ENCODE data around the gene ZNF639. TPM values are rescaled to one million over a fixed set of nuclear protein-coding genes. Genes with fewer than 3 reads are reported as not detected.
"Not testable (repeated sequence)": the region's sequence is repeated elsewhere in the genome, so short reads cannot be mapped to it uniquely, and the experiment has no call there.

The ZNF639 gene
- 10 to 100 TPM; 22.6 to 25.3 TPM for total RNA-seq
- long read RNA-seq, transcript ZNF639-202 (6 exons, 1,117 nt): minor isoform, 7 of 53 reads
- long read RNA-seq, transcript ZNF639-207 (7 exons, 1,228 nt): major isoform, 24 of 53 reads
- long read RNA-seq, transcript ZNF639-209 (6 exons, 2,033 nt): minor isoform, 12 of 53 reads
- long read RNA-seq, partial matches to known transcripts: 1 of 53 reads
- long read RNA-seq, other reads (novel, unspliced or antisense): 7 of 53 reads

- peak; percentile 80 for ATAC-seq
- intact Hi-C loops (cut with DNase I, micrococcal nuclease): loop anchor here in 1 of 2 donors (5.0 kb wide), 1 partner anchor 175 kb away; the partner anchor contains the start of gene PIK3CA
These were observed at the start of gene ZNF639 for GRCh38 chr3:179322286-179323196. ZNF639 (plus strand) TSS chr3:179323031; CDS start chr3:179328294, 5,263 bp downstream.

GRCh38 chr3:179274434-179274833, 48.4 kb upstream of the ZNF639 start:
- ATAC-seq; intact Hi-C loops (cut with DNase I, micrococcal nuclease); DNase-seq: not testable (repeated sequence)

More at GRCh38 chr3:179322286-179323196, at the start of gene ZNF639:
- peak; percentile 75 to 83 for DNase-seq

GRCh38 chr3:179276001-179276400, 46.8 kb upstream of the ZNF639 start:
- no peak for DNase-seq
- no peak for ATAC-seq

GRCh38 chr3:179276743-179277142, 46.1 kb upstream of the ZNF639 start:
- ATAC-seq: no peak
- intact Hi-C loops (cut with DNase I, micrococcal nuclease): no loop called here
- no peak for DNase-seq

More at GRCh38 chr3:179276001-179276400, 46.8 kb upstream of the ZNF639 start:
- intact Hi-C loops (cut with DNase I, micrococcal nuclease): no loop called here

GRCh38 chr3:179278151-179278550, 44.7 kb upstream of the ZNF639 start:
- DNase-seq: no peak
- intact Hi-C loops (cut with DNase I, micrococcal nuclease): no loop called here
- no peak for ATAC-seq

- no peak for DNase-seq
These were observed 43.7 kb upstream of the ZNF639 start for GRCh38 chr3:179278932-179279693.

GRCh38 chr3:179279837-179280236, 43.0 kb upstream of the ZNF639 start:
- intact Hi-C loops (cut with DNase I, micrococcal nuclease): no loop called here
- DNase-seq (no peak), ATAC-seq (no peak)

More at GRCh38 chr3:179278932-179279693, 43.7 kb upstream of the ZNF639 start:
- intact Hi-C loops (cut with DNase I, micrococcal nuclease): no loop called here
- no peak for ATAC-seq

GRCh38 chr3:179281825-179282224, 41.0 kb upstream of the ZNF639 start:
- ATAC-seq (no peak), DNase-seq (no peak)
- intact Hi-C loops (cut with DNase I, micrococcal nuclease): no loop called here

GRCh38 chr3:179286331-179286730, 36.5 kb upstream of the ZNF639 start:
- intact Hi-C loops (cut with DNase I, micrococcal nuclease): no loop called here

GRCh38 chr3:179288845-179289244, 34.0 kb upstream of the ZNF639 start:
- intact Hi-C loops (cut with DNase I, micrococcal nuclease): no loop called here
- DNase-seq: no peak
- ATAC-seq: no peak

More at GRCh38 chr3:179286331-179286730, 36.5 kb upstream of the ZNF639 start:
- DNase-seq: no peak
- ATAC-seq: no peak

- intact Hi-C loops (cut with DNase I, micrococcal nuclease): no loop called here
- DNase-seq (no peak), ATAC-seq (no peak)
These were observed 33.5 kb upstream of the ZNF639 start for GRCh38 chr3:179289295-179289694.

GRCh38 chr3:179292450-179292849, 30.4 kb upstream of the ZNF639 start:
- ATAC-seq: no peak
- no peak for DNase-seq
- intact Hi-C loops (cut with DNase I, micrococcal nuclease): no loop called here

- intact Hi-C loops (cut with DNase I, micrococcal nuclease): no loop called here
- DNase-seq (no peak), ATAC-seq (no peak)
These were observed 24.7 kb upstream of the ZNF639 start for GRCh38 chr3:179297971-179298725.

- intact Hi-C loops (cut with DNase I, micrococcal nuclease): no loop called here
- ATAC-seq: no peak
- DNase-seq: no peak
These were observed 23.5 kb upstream of the ZNF639 start for GRCh38 chr3:179299316-179299715.

GRCh38 chr3:179299999-179300613, 22.7 kb upstream of the ZNF639 start:
- no peak for DNase-seq
- intact Hi-C loops (cut with DNase I, micrococcal nuclease): no loop called here
- no peak for ATAC-seq

GRCh38 chr3:179301645-179302044, 21.2 kb upstream of the ZNF639 start:
- no peak for ATAC-seq
- intact Hi-C loops (cut with DNase I, micrococcal nuclease): no loop called here

GRCh38 chr3:179302111-179302510, 20.7 kb upstream of the ZNF639 start:
- intact Hi-C loops (cut with DNase I, micrococcal nuclease): no loop called here

More at GRCh38 chr3:179301645-179302044, 21.2 kb upstream of the ZNF639 start:
- no peak for DNase-seq

GRCh38 chr3:179304605-179305004, 18.2 kb upstream of the ZNF639 start:
- DNase-seq (no peak), ATAC-seq (no peak)
- intact Hi-C loops (cut with DNase I, micrococcal nuclease): no loop called here

More at GRCh38 chr3:179302111-179302510, 20.7 kb upstream of the ZNF639 start:
- DNase-seq (no peak), ATAC-seq (no peak)

Measured in left colon (tissue), 2 donors.